ENCODE results near the gene ARIH2. TPM values are rescaled to one million over a fixed set of nuclear protein-coding genes. Genes with fewer than 3 reads are reported as not detected.

ARIH2 gene
- total RNA-seq, 1 experiment from 2014 or later = 77.0 TPM

GRCh38 chr3:48989796-48990635, 71.4 kb downstream of the ARIH2 start, which contains the start of gene P4HTM:
Gene P4HTM (plus strand): TSS chr3:48990241. CDS start chr3:48990257, 16 bp downstream.
- peaks cover 19% of the 10 kb centered on the region for H3K4me1 ChIP-seq (ENCODE audit: control insufficient read depth, insufficient read depth, low read length)
- BruUV-seq (replicated peaks) = no TSS peak
- ATAC-seq = peak; percentile 83
- H3K27me3 ChIP-seq (ENCODE audit: control insufficient read depth, insufficient read depth, low read length) = no peaks in the 10 kb centered on the region
- peak within 1 kb of the TSS; percentile 84 for H3K27ac ChIP-seq (ENCODE audit: low read length)
- intact Hi-C loops (cut with micrococcal nuclease; ENCODE audit: unreplicated experiment) (no loop called here), in situ Hi-C loops (cut with HindIII; ENCODE audit: low pct_unique_long_range_greater_than_20kb, low sequenced_read_pairs) (no loop called here)
- TF ChIP-seq TCF7L2 (IDR thresholded peaks at IDR 0.05; ENCODE audit: low read depth, low read length) = no peak; the same call in 1 of the 2 replicates
- peak; percentile 36; the same call in 1 of the 2 replicates for TF ChIP-seq POLR2AphosphoS5 (IDR thresholded peaks at IDR 0.05; ENCODE audit: low read depth, low read length)
- ChIA-PET POLR2A (interaction anchor here (0.9 to 1.5 kb wide), 3 partner anchors 17 to 30 kb away, joined by 3 to 6 read pairs (median 3); partner anchors contain the start of gene WDR6), CTCF (interaction anchor here (0.6 kb wide), 1 partner anchor 83 kb away, joined by 3 read pairs; no protein-coding TSS in a partner anchor)
- H3K9me3 ChIP-seq (ENCODE audit: control insufficient read depth, insufficient read depth, low read depth, low read length) = no peaks in the 10 kb centered on the region
- peak; percentile 41 for DNase-seq (ENCODE audit: low read depth, low spot score)
- H3K36me3 ChIP-seq (ENCODE audit: control insufficient read depth, insufficient read depth, low read length) = no peaks in the 10 kb centered on the region
- peak within 1 kb of the TSS; percentile 50 to 68 for H3K4me3 ChIP-seq (ENCODE audit: low read depth in 2 of 2, low read length in 2 of 2)

GRCh38 chr3:48990636-48991469, 72.2 kb downstream of the ARIH2 start:
- no peaks in the 10 kb centered on the region for H3K36me3 ChIP-seq (ENCODE audit: control insufficient read depth, insufficient read depth, low read length)
- DNase-seq (ENCODE audit: low read depth, low spot score) = no peak
- no TSS peak for BruUV-seq (replicated peaks)
- peaks cover 19% of the 10 kb centered on the region for H3K4me1 ChIP-seq (ENCODE audit: control insufficient read depth, insufficient read depth, low read length)
- peak overlapping the region; percentile 50 to 66 for H3K4me3 ChIP-seq (ENCODE audit: low read depth in 2 of 2, low read length in 2 of 2)
- no peaks in the 10 kb centered on the region for H3K9me3 ChIP-seq (ENCODE audit: control insufficient read depth, insufficient read depth, low read depth, low read length)
- TF ChIP-seq REST (IDR thresholded peaks at IDR 0.05; ENCODE audit: insufficient read depth in 1 of 2, low read depth in 2 of 2, low read length in 1 of 2) (no peak), SIN3A (IDR thresholded peaks at IDR 0.05; ENCODE audit: borderline replicate concordance, insufficient read depth, low read depth, low read length) (no peak), CTCF (IDR thresholded peaks at IDR 0.05) (no peak), TCF7L2 (IDR thresholded peaks at IDR 0.05; ENCODE audit: low read depth, low read length) (no peak), POLR2AphosphoS5 (IDR thresholded peaks at IDR 0.05; ENCODE audit: low read depth, low read length) (no peak)
- H3K27me3 ChIP-seq (ENCODE audit: control insufficient read depth, insufficient read depth, low read length) = no peaks in the 10 kb centered on the region
- in situ Hi-C loops (cut with HindIII; ENCODE audit: low pct_unique_long_range_greater_than_20kb, low sequenced_read_pairs) = no loop called here
- peak overlapping the region; percentile 84 for H3K27ac ChIP-seq (ENCODE audit: low read length)
- peak; percentile 32 for ATAC-seq
- CTCF ChIA-PET = no interaction called here
- intact Hi-C loops (cut with micrococcal nuclease; ENCODE audit: unreplicated experiment) = no loop called here
- POLR2A ChIA-PET = interaction anchor here (0.6 kb wide), 1 partner anchor 31 kb away, joined by 6 read pairs; no protein-coding TSS in a partner anchor
